Caki2 (cell line): ENCODE results near the gene ADAMTS20. TPM values are rescaled to one million over a fixed set of nuclear protein-coding genes. Genes with fewer than 3 reads are reported as not detected.
A peak's percentile ranks its signal among the peaks of the same experiment; 100 is the strongest.

ENCODE experiments used
- DNase-seq: peaks from one replicate; pipeline ENCODE4 v3.0.0-alpha.2; 2015; ENCODE audit warnings: low read depth
- in situ Hi-C: cut with HindIII; loops from 2 replicates; pipeline ENCODE4 v1.10.0; 2016; ENCODE audit warnings: low sequenced_read_pairs, low pct_unique_long_range_greater_than_20kb, mixed read lengths
- total RNA-seq: library from RNA; depleted of rRNA; stranded (reverse); fragments of >200 nt; shearing (Covaris generic); gene quantifications from 2 replicates; pipeline ENCODE4 v1.2.3, GENCODE V29; 2014; ENCODE audit warnings: low replicate concordance

The ADAMTS20 gene
- total RNA-seq, 1 experiment from 2014 or later: not detected

DNA sequence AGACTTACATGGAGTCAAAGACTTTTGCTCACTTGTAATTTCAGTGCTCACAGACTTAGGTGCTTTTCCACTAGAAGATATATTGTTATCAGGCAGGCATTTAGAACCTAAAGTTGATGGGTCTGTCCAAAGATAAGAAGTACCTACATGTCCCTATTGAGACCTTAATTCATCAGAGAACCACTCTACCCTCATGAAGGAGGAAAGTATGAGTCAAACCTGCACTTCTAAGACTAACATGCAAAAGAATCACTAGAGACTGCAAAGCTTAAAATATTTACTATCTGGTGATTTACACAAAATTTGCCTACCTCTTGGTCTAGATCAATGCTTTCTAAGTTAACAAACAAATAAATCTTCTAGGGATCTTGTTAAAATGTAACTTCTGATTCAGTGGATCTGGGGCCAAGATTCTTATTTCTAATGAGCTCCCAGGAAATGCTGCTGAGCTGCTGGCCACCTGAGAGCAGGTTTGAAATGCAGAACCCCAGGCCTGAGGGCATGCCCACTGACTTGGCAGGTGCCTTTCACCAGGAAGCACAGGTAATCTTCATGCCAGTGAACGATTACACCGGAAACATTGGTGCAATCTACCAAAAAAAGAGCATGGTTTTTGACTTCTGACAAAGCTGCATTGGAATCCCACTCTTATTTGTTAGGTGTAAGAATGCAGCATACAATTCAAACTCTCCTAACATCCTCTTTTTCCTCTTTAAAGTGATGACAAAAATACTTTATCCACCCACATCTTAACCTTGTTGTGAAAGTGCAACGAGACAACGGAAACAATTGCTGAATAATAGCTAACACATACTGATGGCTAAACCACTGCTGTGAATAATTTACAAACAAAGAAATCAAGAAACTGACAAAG, 214.2 kb downstream of the ADAMTS20 start:
- DNase-seq: peak; percentile 67
- in situ Hi-C loops: no loop called here

DNA sequence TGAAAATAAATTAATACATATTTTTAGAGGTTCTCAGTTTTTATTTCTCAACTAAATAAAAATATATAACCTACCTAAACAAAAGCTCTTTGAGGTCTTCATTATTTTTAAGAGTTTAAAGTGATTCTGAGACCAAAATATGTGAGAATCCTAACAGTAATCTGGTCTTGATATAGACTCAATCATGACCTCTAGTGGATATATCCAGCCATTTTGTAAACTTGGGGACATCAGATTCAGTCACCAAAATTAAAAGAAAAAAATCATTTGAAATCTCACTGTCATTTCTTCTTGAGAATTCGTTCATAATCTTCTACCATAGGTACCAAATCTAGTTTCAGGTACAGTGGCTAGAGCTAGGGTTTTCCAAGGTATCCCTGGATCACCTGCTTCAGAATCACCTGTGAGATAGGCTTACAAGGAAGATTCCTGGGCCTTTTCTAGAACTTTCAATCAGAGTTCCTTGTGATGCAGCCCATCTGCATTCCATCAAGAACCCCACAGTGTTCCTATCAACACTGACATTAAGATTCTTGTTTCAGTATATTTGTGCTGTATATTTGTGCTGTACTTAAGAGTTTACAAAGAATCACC, 214.9 kb downstream of the ADAMTS20 start:
- peak; percentile 44 for DNase-seq
- in situ Hi-C loops: no loop called here

DNA sequence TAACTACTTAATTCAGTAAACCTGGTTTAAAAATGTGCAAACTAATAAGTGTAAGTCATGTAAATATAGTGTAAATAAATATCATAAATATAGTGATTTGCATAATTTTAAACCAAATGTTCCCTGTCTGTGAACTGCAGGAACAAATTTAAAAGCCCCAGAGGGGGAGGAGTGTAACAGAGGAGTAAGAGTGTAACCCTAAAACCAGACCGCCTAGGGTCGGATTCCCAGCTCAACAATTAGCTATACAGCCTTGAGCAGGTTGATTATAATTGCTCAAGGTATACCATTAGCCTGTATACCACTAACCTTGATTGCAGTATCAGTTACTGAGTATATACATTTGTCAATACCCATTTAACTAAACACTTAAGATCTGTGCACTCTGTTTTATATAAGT, 218.4 kb downstream of the ADAMTS20 start:
- in situ Hi-C loops: no loop called here
- no peak for DNase-seq

DNA sequence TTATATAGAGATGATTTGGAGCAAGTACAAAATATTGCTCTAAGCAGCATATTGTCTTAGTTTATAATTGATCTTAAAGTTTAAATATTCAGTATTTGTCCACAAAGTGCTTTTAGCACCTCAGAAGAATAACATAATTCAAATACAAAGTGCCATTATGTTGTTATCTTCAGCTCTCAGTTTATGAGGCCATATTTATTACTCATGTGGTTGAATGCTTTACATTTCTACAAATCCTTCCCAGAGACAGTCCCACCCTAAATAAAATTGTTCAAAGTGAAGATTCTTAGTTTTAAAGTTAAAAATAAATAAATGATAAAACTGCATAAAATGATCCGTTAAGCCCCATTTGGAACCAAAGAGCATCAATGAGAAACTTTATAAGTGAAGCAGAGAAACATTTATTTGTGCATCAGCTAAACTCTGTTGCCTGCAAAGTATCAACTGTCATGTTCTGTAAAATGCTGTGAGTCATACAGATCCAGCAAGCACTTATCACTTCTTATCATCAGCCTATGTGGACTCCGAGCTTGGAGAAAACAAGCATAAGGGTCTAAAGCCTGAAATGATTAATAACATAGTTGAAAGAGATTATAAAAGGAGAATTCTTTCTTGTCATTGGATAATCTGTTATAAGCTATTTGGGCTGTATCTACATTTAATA, 218.9 kb downstream of the ADAMTS20 start:
- in situ Hi-C loops: no loop called here
- DNase-seq: no peak

DNA sequence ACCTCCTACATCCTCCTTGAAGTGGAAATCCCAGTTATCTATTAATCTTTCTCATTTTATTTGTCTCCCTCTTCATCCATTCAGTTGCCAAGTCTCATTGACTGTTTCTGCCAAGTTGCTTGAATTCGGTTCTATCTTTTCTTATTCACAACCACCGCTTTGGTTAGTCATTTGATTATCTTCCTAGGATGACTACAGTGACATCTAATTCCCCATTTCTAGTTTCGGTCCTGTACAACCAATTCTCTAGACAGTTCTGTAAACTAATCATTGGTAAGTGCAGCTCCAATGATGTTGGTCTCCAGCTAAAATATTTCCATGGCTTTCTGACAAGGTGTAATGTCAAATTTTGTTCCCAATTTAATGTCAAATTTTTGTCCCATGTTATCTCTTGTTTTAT, 220.1 kb downstream of the ADAMTS20 start:
- no peak for DNase-seq
- in situ Hi-C loops: no loop called here

DNA sequence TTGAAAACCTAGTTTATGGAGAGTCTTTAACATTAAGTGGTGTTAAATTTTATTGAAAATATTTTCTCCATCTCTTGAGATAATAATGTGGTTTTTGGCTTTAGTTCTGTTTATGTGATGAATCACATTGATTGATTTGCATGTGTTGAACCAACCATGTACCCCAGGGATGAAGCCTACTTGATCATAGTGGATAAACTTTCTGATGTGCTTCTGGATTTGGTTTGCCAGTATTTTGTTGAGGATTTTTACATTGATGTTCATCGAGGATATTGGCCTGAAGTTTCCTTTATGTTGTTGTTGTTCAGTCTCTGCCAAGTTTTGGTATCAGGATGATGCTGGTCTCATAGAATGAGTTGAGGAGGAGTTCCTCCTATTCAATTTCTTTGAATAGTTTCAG, 222.6 kb downstream of the ADAMTS20 start:
- in situ Hi-C loops: no loop called here
- no peak for DNase-seq

DNA sequence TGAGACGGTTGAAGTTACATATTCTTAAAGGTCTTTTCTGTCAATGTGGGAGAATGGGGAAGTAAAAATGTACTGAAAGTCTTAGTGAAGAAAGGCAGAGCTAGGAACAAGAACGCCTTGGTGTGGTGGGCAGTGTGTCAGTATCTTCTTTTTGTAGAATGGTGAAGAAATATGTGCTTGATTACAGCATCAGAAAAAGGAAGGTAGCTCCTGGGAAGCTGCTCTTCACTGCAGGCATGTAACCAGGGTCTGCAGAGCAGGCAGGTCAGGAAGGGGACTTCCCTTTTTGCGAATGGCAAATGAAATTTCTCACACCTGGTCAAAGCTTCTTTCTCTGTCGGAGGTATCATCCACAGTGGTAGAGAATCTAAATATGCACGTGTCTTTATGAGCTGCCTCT, 226.2 kb downstream of the ADAMTS20 start:
- no peak for DNase-seq
- in situ Hi-C loops: no loop called here

DNA sequence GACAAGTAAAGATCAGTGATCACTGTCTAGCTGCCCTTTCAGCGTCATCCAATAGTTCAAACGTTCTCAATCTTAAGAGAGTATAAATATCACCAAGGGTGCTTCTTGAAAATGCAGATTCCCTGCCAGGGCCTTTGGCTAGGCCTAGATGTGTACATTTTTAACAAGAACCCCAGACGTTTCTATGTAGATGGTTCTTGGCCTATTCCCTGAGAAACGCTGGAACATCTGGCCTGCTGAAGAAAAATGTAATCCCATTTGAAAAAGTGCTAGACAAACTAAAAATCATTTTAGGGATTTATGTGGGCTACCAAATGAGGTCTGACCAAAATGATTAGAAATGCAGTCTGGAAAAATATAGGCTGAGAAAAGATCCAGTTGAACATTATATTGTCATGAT, 231.7 kb downstream of the ADAMTS20 start:
- in situ Hi-C loops: no loop called here
- no peak for DNase-seq

DNA sequence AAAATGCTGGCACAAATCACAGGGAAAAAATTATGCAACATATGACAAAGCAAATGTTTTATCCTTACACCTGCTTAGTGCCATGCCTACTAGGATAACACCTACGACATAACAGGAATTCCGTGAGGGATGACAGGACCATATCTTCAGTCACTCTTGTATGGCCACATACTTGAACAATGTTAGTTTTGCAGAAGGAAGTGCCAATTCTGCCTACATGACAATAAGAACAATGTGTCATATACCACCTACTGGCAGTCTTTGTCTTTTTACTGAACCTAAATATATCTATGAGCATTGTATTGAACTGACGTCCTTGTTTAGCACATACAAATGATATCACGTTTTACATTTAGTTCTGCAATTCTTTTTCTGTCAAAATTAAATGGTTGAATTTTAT, 234.0 kb downstream of the ADAMTS20 start:
- in situ Hi-C loops: no loop called here

DNA sequence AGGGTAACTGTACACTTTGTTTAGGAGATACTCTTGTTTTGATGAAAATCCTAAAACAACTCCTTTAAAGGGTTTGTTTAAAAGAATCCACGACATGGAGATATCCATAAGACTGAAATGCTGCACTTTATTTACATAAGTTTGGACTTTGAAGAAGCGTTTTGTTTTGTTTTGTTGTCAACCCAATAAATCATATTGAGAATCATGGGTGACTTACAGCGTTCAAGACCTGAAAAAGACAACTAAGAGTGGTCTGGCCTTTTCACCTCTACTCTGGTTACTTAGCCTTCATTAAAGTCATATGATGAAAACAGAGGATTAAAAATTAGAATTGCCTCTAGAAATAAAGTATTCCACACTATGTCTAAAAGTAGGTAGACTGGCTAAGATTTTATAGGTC, 234.8 kb downstream of the ADAMTS20 start:
- DNase-seq: no peak

More for the DNA sequence above, 234.0 kb downstream of the ADAMTS20 start:
- no peak for DNase-seq

DNA sequence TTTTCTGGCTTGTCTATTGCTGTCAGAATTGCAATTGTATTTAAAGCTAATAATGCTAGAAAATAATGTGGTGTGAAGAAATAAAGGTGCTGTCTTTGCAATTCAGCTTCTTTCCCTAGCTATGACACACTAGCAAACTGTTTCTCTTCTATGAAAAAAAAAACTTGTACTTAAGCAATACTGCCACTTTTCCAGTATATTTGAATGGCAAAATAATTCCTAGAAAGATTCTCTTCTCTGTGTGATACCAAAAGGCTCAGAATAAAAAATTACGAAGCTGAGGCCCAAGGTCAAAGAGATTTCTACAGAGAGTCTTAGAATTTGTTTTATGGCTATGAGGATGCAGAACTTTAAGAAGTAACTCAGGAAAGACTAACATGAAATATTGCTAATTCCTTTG, 235.5 kb downstream of the ADAMTS20 start:
- in situ Hi-C loops: no loop called here
- DNase-seq: no peak

More for the DNA sequence above, 234.8 kb downstream of the ADAMTS20 start:
- in situ Hi-C loops: no loop called here

DNA sequence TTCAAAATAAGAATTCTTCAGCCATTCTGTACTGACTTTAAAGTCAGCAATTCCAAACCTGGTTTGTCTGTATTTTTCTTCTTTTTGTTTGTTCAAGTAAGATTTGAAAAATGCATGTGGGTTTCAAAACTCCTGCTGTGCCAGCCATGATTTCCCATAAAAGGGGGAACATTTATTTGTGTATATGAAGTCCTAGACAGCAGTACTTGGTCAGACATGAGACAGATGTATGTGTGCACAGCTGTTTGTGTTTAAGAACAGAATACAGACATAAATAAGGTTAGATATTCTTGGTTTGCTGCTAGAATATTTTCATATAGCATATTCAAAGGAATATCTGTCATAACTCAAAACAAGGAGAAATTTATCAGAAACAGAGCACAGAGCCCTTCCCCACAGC, 236.0 kb downstream of the ADAMTS20 start:
- in situ Hi-C loops: no loop called here
- no peak for DNase-seq

DNA sequence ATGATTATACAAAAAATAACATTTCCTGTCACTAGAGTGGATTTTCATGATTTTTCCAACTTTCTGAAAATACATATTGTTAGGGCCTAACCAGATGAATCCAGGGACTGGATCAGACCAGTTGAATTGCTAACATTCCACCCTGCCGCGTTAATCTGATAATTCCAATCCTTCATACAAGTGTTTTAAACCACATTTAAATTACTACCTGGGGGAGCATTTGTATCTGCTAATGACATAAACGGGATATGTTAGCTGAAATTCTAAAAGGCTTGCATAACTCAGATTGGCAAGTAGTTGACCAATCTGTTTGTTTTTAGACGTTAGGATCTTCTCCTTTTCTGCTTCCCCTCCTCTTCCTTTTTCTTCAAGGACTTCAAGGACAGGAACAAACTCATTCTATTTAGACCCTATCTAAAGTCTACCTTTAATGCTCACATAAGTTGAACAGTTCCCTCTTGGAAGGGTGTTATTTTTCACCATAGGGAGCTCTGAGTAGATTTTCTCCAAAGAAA, 239.0 kb downstream of the ADAMTS20 start:
- in situ Hi-C loops: no loop called here
- no peak for DNase-seq

DNA sequence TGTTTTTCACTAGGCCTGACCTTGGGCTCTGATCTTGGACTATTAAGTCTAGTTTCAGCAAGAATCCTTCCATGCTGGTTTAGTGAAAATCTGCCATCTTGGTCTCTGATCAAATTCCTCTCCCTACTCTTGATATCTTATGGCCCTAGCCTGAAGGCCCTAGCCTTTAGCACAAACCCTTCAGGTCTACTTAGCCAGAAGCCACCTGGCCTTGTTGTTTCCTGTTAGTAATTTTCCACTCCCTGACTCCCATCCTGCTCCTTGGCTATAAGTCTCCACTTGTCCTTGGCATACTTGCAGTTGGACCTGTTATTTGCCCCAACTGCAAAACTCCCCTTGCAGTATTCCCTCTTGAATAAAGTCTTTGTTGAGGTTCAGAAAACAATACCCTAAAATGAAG, 241.4 kb downstream of the ADAMTS20 start:
- DNase-seq: no peak
- in situ Hi-C loops: no loop called here

DNA sequence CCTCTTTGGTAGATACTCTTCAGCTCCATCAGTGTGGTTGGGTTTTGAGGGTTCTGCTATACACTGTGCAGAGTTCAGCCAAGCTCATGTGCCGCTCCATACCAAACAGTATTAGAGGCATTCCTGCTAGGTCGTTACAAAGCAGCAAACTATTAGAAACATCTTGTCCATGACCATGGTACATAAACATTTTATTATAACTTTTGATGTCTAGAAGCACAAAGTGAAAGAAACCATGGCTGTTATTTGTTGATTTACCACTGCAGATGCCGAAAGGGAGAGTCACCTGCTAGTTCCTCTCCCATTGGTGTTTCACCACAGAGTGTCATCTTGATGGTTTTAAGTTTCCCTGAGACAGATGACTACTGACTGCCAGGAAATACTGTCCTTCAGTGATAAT, 242.0 kb downstream of the ADAMTS20 start:
- in situ Hi-C loops: no loop called here
- no peak for DNase-seq

DNA sequence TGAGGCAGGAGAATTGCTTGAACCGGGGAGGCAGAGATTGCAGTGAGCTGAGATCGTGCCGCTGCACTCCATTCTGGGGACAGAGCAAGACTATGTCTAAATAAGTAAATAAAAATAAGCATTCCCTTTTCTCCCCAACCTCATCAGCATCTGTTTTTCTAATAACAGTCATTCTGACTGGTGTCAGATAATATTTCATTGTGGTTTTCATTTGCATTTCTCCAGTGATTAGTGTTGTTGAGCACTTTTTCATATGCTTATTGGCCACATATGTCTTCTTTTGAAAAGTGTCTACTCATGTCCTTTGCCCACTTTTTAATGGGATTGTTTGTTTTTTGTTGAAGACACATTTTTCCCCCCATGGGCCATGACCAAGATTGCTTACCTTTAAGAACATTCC, 243.2 kb downstream of the ADAMTS20 start:
- in situ Hi-C loops: no loop called here
- DNase-seq: no peak

DNA sequence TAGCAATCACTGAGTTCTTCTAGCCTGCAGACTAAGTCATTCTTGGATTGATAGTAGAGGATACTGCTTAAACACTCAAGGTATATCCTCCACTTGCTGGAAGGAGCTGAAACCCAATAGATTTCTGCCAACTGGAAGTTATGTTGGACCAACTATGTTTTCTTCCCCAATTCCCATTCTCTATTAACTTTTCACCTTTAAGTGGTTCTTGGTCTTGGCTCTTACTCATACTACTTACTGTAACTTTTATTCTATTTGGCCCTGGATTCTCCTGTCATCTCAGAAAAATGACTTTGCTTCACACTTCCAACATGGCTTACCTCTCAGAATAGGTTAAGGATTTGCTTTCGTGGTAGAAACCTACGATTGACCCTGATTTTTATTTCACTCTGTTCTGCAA, 244.9 kb downstream of the ADAMTS20 start:
- in situ Hi-C loops: no loop called here
- no peak for DNase-seq

DNA sequence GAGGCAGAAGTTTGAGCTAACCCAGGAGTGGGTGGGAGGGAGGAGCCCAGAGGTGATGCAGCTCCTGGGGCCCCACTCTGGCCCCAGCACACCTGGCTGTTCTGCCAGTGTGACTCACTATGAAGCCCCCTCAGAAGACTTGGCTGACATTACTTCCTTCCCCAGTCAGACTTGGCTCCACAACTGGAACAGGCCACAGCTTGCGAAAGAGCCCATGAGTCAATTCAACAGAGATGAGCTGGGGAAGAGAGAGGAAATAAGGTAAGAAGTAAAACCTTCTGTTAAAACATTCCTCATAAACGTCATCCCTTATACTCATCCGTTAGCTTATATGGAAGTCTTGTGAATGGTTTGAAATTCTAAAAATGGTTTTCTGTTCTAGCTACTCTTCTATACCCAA, 245.9 kb downstream of the ADAMTS20 start:
- DNase-seq: peak; percentile 15
- in situ Hi-C loops: no loop called here

DNA sequence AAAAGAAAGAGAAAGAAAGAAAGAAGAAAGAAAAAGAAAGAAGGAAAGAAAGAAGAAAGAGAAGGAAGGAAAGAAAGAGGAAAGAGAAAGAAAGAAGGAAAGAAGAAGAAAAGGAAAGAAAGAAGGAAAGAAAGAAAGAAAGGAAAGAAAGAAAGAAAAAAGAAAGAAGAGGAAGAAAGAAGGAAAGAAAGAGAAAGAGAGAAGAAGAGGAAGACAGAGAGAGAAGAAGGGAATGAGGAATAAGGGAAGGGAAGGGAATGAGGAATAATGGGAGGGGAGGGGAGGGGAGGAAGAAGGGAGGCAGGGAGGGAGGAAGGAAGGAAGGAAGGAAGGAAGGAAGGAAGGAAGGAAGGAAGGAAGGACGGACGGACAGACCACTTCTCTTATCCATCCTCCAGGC, 246.9 kb downstream of the ADAMTS20 start:
- DNase-seq: no peak
- in situ Hi-C loops: no loop called here
